HG02852 (cell line): ENCODE measurements around the gene FLT3LG.
A peak's percentile ranks its signal among the peaks of the same experiment; 100 is the strongest.

Experiments used
- ATAC-seq: cut with Tn5 transposase; IDR thresholded peaks from one replicate; pipeline ENCODE4 v1.9.1; 2021; ENCODE audit warnings: mild to moderate bottlenecking, moderate library complexity; ENCODE audit not compliant: unreplicated experiment

Gene FLT3LG

GRCh38 chr19:49507803-49508494 lies 33.9 kb downstream of the FLT3LG start:
- no peak for ATAC-seq

GRCh38 chr19:49512970-49513745 lies 39.1 kb downstream of the FLT3LG start:
- ATAC-seq: no peak

GRCh38 chr19:49513746-49514118 lies 39.7 kb downstream of the FLT3LG start:
- ATAC-seq: no peak

GRCh38 chr19:49514151-49514550 lies 40.1 kb downstream of the FLT3LG start:
- ATAC-seq: no peak

- ATAC-seq: no peak
Observed at GRCh38 chr19:49515767-49516166, 41.8 kb downstream of the FLT3LG start.

GRCh38 chr19:49518033-49518432 lies 44.0 kb downstream of the FLT3LG start:
- ATAC-seq: no peak

- ATAC-seq: no peak
Observed at GRCh38 chr19:49520705-49521319, 46.8 kb downstream of the FLT3LG start.

- ATAC-seq: no peak
Observed at GRCh38 chr19:49524812-49525455, 50.9 kb downstream of the FLT3LG start.

- ATAC-seq: no peak
Observed at GRCh38 chr19:49528211-49528771, 54.3 kb downstream of the FLT3LG start.

- no peak for ATAC-seq
Observed at GRCh38 chr19:49530708-49531107, 56.7 kb downstream of the FLT3LG start.

- peak; percentile 70 for ATAC-seq
Observed at GRCh38 chr19:49533551-49534488, 59.8 kb downstream of the FLT3LG start.

GRCh38 chr19:49534632-49535385 lies 60.8 kb downstream of the FLT3LG start:
- ATAC-seq: no peak
